ES-I3 (cell line): ENCODE measurements around the gene NBPF12.
"Not testable (repeated sequence)": the region's sequence is repeated elsewhere in the genome, so short reads cannot be mapped to it uniquely, and the experiment has no call there.

Experiments used
- H3K36me3 ChIP-seq: 2 replicates; pipeline ENCODE4 v1.6.1; 2013; ENCODE audit warnings: mild to moderate bottlenecking, low read length, control low read depth, moderate library complexity; ENCODE audit not compliant: insufficient read depth
- H3K4me1 ChIP-seq: 2 replicates; pipeline ENCODE4 v1.6.1; 2013; ENCODE audit warnings: mild to moderate bottlenecking, control low read depth, low read length; ENCODE audit not compliant: insufficient read depth
- H3K9ac ChIP-seq: 2 replicates; pipeline ENCODE4 v1.6.1; 2013; ENCODE audit warnings: low read depth, mild to moderate bottlenecking, low read length, moderate library complexity
- H3K9me3 ChIP-seq: 2 replicates; pipeline ENCODE4 v1.6.1; 2013; ENCODE audit warnings: mild to moderate bottlenecking, low read length, moderate library complexity; ENCODE audit not compliant: control insufficient read depth, insufficient read depth

The NBPF12 gene, protein sequence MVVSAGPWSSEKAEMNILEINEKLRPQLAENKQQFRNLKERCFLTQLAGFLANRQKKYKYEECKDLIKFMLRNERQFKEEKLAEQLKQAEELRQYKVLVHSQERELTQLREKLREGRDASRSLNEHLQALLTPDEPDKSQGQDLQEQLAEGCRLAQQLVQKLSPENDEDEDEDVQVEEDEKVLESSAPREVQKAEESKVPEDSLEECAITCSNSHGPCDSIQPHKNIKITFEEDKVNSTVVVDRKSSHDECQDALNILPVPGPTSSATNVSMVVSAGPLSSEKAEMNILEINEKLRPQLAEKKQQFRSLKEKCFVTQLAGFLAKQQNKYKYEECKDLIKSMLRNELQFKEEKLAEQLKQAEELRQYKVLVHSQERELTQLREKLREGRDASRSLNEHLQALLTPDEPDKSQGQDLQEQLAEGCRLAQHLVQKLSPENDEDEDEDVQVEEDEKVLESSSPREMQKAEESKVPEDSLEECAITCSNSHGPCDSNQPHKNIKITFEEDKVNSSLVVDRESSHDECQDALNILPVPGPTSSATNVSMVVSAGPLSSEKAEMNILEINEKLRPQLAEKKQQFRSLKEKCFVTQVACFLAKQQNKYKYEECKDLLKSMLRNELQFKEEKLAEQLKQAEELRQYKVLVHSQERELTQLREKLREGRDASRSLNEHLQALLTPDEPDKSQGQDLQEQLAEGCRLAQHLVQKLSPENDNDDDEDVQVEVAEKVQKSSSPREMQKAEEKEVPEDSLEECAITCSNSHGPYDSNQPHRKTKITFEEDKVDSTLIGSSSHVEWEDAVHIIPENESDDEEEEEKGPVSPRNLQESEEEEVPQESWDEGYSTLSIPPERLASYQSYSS (N-terminal part only)

DNA sequence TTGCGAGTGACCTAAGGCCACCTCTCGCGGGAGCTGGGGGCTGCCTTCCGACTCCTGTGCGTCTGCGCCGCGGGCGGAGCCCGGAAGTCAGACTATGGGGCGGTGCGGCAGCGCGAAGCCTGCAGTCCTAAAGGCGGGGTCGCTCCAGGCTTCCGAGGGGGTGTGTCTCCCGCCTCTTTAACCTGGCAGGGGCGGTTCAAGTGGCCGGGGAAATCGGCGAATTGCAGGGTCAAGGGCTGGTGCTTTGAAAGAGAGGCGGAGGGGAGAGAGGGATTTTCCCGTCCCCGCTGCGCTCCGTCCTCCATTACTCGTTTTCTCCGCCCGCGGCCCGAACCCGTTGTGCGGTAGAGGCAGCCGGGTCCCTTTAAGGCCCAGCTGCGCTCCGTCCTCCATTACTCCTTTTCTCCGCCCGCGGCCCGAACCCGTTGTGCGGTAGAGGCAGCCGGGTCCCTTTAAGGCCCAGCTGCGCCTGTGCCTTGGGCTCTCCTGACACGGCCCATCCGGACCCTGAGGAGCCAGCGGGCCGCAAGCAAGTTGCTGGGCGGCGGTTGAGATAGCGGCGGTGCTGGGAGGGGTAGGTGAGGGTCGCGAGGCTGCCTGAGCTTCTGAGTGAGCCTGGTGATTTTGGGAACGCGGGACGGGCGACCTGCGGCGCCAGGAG, at the start of gene NBPF12:
TSS of gene NBPF12 (plus strand) at position 83 of the 661 bp plus-strand sequence. CDS start 21,820 bp downstream, outside the sequence.
- not testable (repeated sequence) for H3K9me3 ChIP-seq, H3K4me1 ChIP-seq, H3K36me3 ChIP-seq
- H3K9ac ChIP-seq: peak within 1 kb of the TSS; percentile 86

DNA sequence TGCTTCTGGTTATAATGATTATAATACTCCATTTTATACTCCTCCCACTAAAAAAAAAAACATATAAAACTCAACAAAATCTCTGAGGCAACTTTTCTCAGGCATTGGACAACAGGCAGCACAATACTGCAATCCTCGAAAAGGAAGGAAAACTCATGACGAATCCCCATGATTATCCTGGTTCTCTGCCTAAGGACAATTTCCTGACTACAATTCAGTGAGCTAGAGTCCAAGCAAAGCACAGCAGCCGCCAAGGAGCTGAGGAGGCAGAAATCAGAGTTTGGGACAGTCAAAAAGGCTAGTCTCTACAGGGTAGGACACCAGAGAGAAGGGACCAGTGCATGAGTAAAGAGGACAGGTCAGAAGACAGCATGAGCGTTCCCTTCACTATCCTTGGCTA, 46.8 kb upstream of the NBPF12 start:
- not testable (repeated sequence) for H3K9me3 ChIP-seq, H3K4me1 ChIP-seq, H3K9ac ChIP-seq, H3K36me3 ChIP-seq

DNA sequence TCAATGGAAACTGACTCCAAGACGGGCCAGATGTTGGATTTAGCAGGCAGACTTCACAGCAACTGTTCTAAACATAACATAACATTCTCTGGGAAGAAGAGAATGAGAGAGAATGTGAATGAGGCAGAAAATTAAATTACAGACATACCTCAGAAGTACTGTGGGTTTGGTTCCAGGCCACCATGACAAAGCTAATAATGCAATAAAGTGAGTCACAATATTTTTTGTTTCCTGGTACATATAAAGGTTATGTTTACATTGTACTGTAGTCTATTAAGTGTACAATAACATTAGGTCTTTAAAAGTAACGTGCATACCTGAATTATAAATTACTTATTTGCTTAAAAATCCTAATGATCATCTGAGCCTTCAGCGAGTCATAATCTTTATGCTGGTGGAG, 45.8 kb upstream of the NBPF12 start:
- not testable (repeated sequence) for H3K4me1 ChIP-seq, H3K9ac ChIP-seq, H3K36me3 ChIP-seq

DNA sequence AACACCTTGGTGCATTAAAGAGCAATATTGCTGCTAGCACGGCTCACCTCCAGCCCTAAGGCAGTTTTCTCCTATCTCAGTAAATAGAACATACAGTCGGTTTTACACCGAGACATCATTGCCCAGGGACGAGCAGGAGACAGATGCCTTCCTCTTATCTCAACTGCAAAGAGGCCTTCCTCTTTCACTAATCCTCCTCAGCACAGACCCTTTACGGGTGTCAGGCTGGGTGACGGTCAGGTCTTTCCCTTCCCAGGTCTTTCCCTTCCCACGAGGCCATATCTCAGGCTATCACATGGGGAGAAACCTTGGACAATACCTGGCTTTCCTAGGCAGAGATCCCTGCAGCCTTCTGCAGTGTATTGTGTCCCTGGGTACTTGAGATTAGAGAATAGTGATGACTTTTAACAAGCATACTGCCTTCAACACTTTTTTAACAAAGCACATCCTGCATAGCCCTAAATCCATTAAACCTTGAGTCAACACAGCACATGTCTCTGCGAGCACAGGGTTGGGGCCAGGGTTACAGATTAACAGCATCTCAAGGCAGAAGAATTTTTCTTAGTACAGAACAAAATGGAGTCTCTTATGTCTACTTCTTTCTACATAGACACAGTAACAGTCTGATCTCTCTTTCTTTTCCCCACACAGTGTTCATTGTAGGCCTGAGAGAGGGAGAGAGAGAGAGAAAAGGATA, 30.4 kb upstream of the NBPF12 start:
- not testable (repeated sequence) for H3K36me3 ChIP-seq, H3K9me3 ChIP-seq, H3K4me1 ChIP-seq, H3K9ac ChIP-seq

More for the DNA sequence above, 45.8 kb upstream of the NBPF12 start:
- not testable (repeated sequence) for H3K9me3 ChIP-seq

DNA sequence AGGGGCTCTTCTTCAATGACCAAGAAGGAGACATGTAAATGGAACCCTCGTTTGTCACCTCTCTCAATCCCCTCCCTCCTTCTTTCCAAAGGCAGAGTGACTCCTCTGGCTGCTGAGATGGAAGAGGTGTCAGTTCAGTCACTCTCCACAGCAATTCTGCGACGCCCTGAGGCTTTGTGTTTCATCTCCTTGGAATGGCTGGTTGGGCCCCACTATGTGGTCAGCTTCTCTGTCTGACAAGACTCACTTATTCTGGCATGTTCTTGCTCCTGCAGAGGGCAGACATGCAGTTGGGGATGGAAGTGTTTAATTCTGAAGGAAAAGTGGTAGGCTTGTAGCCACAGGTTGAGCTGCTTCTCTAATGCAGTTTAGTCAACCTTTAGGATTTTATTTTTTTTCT, 25.1 kb upstream of the NBPF12 start:
- not testable (repeated sequence) for H3K9me3 ChIP-seq, H3K4me1 ChIP-seq, H3K9ac ChIP-seq, H3K36me3 ChIP-seq

DNA sequence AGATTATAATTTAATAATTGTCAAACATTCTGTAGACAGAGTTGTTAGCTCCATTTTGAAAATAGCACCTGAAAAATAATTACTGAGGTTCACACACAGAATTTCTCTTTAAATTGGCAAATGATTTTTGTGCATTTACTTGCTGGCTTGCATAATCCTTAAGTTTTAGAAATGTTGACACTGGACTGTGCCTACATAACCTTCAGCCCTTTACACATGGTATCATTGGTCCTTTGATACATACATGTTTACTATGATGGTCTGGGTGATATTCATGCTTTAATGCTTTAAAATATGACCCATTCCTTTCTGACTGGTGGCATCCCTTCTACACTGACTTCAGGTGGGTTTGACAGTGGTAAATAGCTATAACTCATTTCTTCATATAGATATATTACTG, 17.3 kb upstream of the NBPF12 start:
- H3K9ac ChIP-seq, H3K36me3 ChIP-seq, H3K9me3 ChIP-seq, H3K4me1 ChIP-seq: not testable (repeated sequence)

DNA sequence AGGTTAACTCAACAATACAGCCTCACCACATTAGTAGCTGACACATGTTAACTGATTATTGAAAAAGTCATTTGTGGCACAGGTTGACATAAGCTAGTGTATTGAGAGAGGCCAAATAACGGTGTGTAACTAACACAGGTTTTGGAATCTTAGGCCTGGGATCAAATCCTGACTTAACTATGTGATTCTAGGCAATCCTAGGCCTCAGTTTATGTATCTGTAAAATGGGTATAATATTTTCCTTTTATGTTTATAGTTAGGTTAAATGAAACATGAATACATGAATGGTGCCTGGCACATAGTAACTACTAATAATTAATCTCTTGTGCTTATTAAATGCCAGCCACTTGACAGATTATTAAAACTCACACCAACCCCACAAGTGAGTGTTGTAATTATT, 15.5 kb upstream of the NBPF12 start:
- H3K9me3 ChIP-seq, H3K36me3 ChIP-seq, H3K4me1 ChIP-seq, H3K9ac ChIP-seq: not testable (repeated sequence)

DNA sequence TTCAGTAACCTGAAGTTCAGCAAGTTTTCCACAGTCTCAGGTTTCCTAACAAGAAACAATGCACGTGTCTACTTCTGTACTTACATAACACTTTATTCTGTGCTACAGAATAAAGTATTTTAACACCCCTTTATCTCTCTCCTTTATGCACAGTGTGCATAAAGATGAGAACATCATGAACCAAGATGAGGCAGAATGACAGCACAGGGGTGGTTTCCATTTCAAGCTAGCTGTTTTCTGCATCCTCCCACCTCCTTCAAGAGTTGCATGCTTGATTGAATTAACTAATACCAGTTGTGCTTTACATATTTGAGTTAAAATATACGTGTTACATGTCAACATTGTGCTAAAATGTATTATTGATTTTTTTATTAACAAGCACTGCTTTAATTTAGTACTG, 14.0 kb upstream of the NBPF12 start:
- H3K36me3 ChIP-seq, H3K9ac ChIP-seq, H3K4me1 ChIP-seq, H3K9me3 ChIP-seq: not testable (repeated sequence)

DNA sequence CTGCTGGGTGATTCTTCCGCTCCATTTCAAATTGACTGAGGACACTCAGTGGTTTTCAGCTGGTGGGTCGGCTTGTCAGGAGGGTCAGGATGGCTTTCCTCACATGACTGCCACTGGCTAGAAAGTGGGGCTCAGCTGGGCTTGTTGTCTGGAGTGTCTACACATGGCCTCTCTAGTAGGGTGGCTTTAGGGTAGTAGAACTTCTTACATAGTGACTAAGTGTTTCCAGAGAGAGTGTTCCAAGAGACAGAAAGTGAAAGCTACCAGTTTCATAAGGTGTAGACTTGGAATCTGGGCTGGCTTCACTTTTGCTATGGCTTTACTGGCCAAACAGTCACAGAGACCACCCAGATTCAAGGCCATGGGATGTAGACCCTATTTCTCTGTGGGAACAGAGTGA, 11.7 kb upstream of the NBPF12 start:
- not testable (repeated sequence) for H3K36me3 ChIP-seq, H3K9me3 ChIP-seq, H3K9ac ChIP-seq, H3K4me1 ChIP-seq

DNA sequence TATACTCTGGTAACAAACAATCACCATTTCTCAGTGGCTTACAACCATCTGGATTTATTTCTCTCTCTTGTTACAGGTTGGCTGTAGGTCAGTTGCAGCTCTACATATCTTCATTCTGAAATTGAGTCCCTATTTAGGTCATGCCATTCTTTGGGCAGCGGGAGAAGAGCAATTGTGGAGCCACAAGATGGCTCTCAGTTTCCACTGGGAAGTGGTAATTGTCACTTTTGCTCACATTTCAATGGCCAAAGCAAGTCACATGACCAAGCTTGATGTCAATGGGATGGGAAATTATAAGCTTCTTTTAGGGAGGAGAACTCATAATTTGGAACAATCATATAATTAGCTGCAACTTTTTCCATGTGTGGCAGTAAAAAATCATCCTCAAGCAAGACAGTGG, 7.9 kb upstream of the NBPF12 start:
- not testable (repeated sequence) for H3K9me3 ChIP-seq, H3K9ac ChIP-seq, H3K4me1 ChIP-seq, H3K36me3 ChIP-seq

DNA sequence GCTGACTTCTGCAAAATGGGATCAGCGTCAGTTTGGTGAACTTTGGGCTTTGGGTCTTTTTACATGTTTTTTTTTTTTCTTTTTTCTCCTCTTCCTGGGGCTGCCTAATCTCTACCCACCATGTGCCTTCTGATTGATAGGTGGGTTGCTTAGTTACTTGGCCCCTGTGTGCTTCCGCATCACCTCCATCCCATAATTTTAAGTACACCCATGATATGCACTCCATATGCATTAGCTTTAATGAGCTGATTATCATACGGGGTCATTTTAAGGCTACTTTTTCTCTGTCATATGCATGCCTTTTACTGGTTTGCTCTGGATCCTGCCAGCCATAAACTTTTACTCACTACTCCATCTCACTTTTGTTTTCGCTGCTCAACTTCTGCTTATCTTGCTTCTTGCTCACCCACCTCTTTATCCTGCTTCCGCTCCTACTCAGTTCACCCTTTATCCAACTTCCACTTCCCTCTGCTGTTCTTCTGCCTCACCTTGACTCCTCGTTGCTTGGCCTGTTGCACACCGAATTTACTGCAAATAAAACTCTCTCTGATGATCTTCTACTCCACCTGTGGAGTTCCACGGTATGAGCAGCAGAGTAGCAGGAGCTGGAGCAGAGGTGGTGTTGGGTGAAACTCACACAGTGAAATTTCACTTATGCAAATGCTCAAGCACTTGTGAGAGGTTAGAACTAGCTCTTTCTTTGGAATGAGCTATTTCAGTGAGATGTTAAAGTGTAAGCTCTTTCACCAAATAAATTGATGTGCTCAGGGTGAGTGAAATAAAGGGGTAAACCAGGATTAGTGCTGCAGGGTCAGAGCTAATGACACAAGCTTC, 3.5 kb upstream of the NBPF12 start:
- not testable (repeated sequence) for H3K36me3 ChIP-seq, H3K4me1 ChIP-seq, H3K9ac ChIP-seq, H3K9me3 ChIP-seq

DNA sequence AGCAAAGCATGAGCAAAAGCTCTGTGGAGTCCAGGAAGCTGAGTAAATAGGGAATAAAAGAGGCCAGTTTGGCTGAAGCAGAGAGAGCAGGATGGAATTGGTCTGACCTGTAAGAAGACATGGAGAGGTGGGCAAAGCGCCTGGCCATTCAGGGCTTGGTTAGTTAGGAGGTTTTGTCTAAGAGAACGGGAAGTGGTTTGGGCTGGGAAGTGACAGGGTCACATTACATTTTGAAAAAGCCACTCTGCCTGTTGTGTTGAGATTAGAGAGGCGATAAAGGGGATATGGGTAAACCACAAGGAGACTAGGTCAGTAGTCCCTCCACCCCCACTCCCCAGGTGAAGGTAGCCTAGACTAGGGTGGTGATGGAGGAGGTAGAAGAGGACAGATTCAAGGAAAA, 662 bp upstream of the NBPF12 start:
- not testable (repeated sequence) for H3K36me3 ChIP-seq, H3K9ac ChIP-seq, H3K9me3 ChIP-seq, H3K4me1 ChIP-seq

DNA sequence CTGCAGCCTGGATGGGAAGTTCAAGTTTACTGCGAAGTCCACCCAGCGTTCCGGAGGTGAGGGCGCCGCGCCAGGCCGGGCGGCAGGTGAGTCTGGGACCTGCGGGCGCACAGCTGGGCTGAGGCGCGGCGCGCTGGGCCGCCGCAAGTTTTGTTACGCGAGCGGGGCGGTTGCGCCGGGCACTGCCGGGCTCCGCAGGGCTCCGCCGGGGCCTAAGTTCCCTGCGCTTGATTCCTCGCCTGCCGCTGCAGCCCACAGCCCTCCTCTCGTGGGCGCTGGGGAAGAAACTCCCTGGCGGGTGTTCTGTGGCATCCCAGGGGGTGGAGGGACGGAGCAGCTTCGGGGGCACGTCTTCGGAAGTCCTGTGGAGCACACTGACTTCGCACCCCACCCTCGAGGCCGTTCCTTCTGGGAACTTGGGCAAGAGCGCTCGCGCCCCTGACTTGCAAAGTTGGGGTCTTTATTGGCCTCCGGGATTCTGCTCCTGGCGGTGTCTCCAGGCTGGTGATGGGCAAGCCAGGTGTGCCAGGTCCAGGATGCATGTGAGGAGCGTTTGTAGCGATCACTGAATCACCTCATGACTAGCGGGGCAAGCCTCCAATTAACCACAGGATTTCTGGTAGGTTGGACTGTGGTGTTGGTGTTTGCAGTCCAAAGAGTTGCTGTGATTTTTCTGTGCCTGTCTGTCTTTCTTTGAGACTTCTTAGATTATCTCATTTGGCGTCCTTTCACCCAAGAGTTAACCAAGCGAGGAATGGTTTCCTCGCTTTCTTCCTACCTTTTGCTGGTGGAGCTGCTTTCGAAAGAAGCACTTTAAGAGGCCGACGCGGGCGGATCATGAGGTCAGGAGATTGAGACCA, 1.0 kb downstream of the NBPF12 start:
- H3K4me1 ChIP-seq, H3K9me3 ChIP-seq, H3K36me3 ChIP-seq: not testable (repeated sequence)
- H3K9ac ChIP-seq: peak overlapping the region; percentile 86
